Astrocyte (in vitro differentiated cells and primary cell): ENCODE measurements around the gene TMTC1. TPM values are rescaled to one million over a fixed set of nuclear protein-coding genes. Genes with fewer than 3 reads are reported as not detected.

Experiments
- DNase-seq: peaks from one replicate; pipeline ENCODE4 v3.0.0-alpha.2; 2010; ENCODE audit warnings: low read depth
- FAIRE-seq: peaks from 2 replicates; lab custom pipeline; 2011; peaks lifted over from hg19 to GRCh38; lab: Jason Lieb, UNC
- H2AFZ ChIP-seq: 2 replicates; pipeline ENCODE4 v1.6.0; 2012; ENCODE audit warnings: low read depth, low read length, inconsistent platforms
- H3K27ac ChIP-seq: 2 replicates; pipeline ENCODE4 v1.5.1; 2011; ENCODE audit warnings: low read depth, low read length, inconsistent platforms
- H3K27me3 ChIP-seq: 2 replicates; pipeline ENCODE4 v1.6.0; 2011; ENCODE audit warnings: low read length, inconsistent platforms; ENCODE audit not compliant: insufficient read depth
- H3K36me3 ChIP-seq: 2 replicates; pipeline ENCODE4 v1.5.1; 2011; ENCODE audit warnings: low read length, inconsistent platforms; ENCODE audit not compliant: insufficient read depth
- H3K4me1 ChIP-seq: 2 replicates; pipeline ENCODE4 v1.5.1; 2011; ENCODE audit warnings: low read length, inconsistent platforms; ENCODE audit not compliant: insufficient read depth
- H3K4me2 ChIP-seq: 2 replicates; pipeline ENCODE4 v1.6.0; 2012; ENCODE audit warnings: low read length, inconsistent platforms
- H3K4me3 ChIP-seq: 2 replicates; pipeline ENCODE4 v1.5.1; 2011; ENCODE audit warnings: low read depth, mild to moderate bottlenecking, low read length, inconsistent platforms; ENCODE audit not compliant: insufficient read depth
- H3K79me2 ChIP-seq: 2 replicates; pipeline ENCODE4 v1.6.0; 2012; ENCODE audit warnings: mild to moderate bottlenecking, low read length, inconsistent platforms; ENCODE audit not compliant: insufficient read depth
- H3K9ac ChIP-seq: 2 replicates; pipeline ENCODE4 v1.6.0; 2012; ENCODE audit warnings: mild to moderate bottlenecking, low read length, inconsistent platforms
- H3K9me3 ChIP-seq: 2 replicates; pipeline ENCODE4 v1.5.1; 2012; ENCODE audit warnings: low read depth, mild to moderate bottlenecking, low read length, inconsistent platforms; ENCODE audit not compliant: insufficient read depth
- H4K20me1 ChIP-seq: 2 replicates; pipeline ENCODE4 v1.6.0; 2012; ENCODE audit warnings: low read length, inconsistent platforms; ENCODE audit not compliant: insufficient read depth
- H3K27ac Mint-ChIP-seq: one replicate; pipeline ENCODE4 v1.8.0; 2021; ENCODE audit warnings: mild to moderate bottlenecking, mixed read lengths; ENCODE audit not compliant: unreplicated experiment
- H3K27me3 Mint-ChIP-seq: one replicate; pipeline ENCODE4 v1.8.0; 2021; ENCODE audit warnings: low read depth, mixed read lengths; ENCODE audit not compliant: unreplicated experiment
- H3K36me3 Mint-ChIP-seq: one replicate; pipeline ENCODE4 v1.8.0; 2021; ENCODE audit warnings: low read depth, mixed read lengths; ENCODE audit not compliant: unreplicated experiment
- H3K4me1 Mint-ChIP-seq: one replicate; pipeline ENCODE4 v1.8.0; 2021; ENCODE audit warnings: low read depth, mixed read lengths; ENCODE audit not compliant: unreplicated experiment
- H3K4me3 Mint-ChIP-seq: one replicate; pipeline ENCODE4 v1.8.0; 2021; ENCODE audit warnings: mild to moderate bottlenecking, moderate library complexity, mixed read lengths; ENCODE audit not compliant: unreplicated experiment
- H3K9me3 Mint-ChIP-seq: one replicate; pipeline ENCODE4 v1.8.0; 2021; ENCODE audit warnings: mild to moderate bottlenecking, mixed read lengths; ENCODE audit not compliant: unreplicated experiment
- EZH2 ChIP-seq: IDR thresholded peaks from 2 replicates; pipeline ENCODE4 v1.6.1; 2012; ENCODE audit warnings: mild to moderate bottlenecking, low read length, inconsistent platforms; ENCODE audit not compliant: insufficient read depth
- total RNA-seq: library from RNA; stranded (reverse); gene quantifications from 2 replicates; pipeline ENCODE4 v1.2.1, GENCODE V29; 2021
- TF ChIP-seq, protein P1 (sequence below): IDR thresholded peaks from 2 replicates; pipeline ENCODE4 v1.5.1; 2011; ENCODE audit warnings: low read depth, mild to moderate bottlenecking, inconsistent platforms, low read length, moderate library complexity; ENCODE audit not compliant: insufficient read depth

The TMTC1 gene
- total RNA-seq, 1 donor from 2014 or later = 4.7 TPM

DNA sequence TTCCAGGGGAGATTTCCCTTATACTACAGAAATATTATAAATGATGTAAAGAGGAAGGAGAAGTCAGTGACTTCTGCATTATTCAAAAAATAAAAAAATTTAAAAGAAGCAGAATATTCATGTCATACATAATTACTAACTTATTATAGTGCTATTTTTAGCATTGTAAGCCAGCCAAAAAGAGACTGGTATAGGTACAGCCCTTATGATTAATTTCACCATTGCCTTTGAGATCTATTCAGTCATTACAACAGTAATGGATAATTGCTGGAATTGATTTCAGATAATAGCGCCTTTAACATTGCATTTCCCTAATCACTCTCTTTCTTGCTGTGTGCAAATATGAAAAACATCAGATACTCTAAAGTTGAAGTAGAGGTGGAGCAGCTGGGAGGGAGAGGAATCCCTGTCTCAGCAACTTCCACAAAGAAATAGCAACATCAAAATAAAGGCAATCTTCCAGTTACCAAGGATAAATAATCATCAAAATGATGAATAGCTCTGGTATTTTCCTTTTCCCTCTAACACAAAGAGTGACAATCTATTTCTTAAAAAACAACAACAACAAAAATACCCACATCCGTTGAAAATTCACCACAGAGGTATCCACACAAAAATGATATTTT lies 214.5 kb downstream of the TMTC1 start:
- no peak overlapping the region for H3K4me3 ChIP-seq
- FAIRE-seq = no peak
- H3K27me3 ChIP-seq = no peaks in the 10 kb centered on the region
- H3K27ac ChIP-seq = no peak overlapping the region
- Mint-ChIP-seq H3K36me3 (peaks cover 2% of the 10 kb centered on the region), H3K4me1 (peaks cover 9% of the 10 kb centered on the region), H3K27me3 (no peaks in the 10 kb centered on the region), H3K4me3 (no peak overlapping the region), H3K9me3 (no peaks in the 10 kb centered on the region), H3K27ac (no peak overlapping the region)
- no peak overlapping the region for H3K9ac ChIP-seq
- TF ChIP-seq, protein P1, sequence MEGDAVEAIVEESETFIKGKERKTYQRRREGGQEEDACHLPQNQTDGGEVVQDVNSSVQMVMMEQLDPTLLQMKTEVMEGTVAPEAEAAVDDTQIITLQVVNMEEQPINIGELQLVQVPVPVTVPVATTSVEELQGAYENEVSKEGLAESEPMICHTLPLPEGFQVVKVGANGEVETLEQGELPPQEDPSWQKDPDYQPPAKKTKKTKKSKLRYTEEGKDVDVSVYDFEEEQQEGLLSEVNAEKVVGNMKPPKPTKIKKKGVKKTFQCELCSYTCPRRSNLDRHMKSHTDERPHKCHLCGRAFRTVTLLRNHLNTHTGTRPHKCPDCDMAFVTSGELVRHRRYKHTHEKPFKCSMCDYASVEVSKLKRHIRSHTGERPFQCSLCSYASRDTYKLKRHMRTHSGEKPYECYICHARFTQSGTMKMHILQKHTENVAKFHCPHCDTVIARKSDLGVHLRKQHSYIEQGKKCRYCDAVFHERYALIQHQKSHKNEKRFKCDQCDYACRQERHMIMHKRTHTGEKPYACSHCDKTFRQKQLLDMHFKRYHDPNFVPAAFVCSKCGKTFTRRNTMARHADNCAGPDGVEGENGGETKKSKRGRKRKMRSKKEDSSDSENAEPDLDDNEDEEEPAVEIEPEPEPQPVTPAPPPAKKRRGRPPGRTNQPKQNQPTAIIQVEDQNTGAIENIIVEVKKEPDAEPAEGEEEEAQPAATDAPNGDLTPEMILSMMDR = no peak
- no peak for TF ChIP-seq EZH2
- no peak overlapping the region for H2AFZ ChIP-seq
- H3K79me2 ChIP-seq = no peaks in the 10 kb centered on the region
- DNase-seq = no peak
- no peaks in the 10 kb centered on the region for H3K36me3 ChIP-seq
- no peaks in the 10 kb centered on the region for H4K20me1 ChIP-seq
- H3K4me1 ChIP-seq = peaks cover 7% of the 10 kb centered on the region
- H3K4me2 ChIP-seq = no peak overlapping the region
- no peaks in the 10 kb centered on the region for H3K9me3 ChIP-seq

DNA sequence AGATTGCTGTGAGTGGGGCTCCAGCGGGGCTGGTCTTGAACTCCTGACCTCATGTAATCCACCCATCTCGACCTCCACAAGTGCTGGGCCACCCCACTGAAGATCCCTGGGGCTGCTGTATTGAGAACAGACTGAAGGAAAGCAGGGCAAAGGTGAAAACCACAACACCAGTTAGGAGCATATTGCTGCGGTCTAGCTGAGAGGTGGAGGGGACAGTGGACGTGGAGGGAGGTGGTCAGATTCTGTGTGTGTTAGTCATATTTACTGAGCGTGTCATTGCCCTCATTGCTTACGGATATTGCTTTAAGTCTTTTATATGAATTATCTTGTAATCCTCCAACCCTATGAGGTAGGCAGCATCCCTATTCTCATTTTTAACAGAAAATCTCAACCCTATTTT lies 217.3 kb downstream of the TMTC1 start:
- Histone ChIP-seq H3K9ac (no peak overlapping the region), H3K79me2 (no peaks in the 10 kb centered on the region), H2AFZ (no peak overlapping the region), H3K4me2 (no peak overlapping the region), H3K4me1 (peaks cover 7% of the 10 kb centered on the region), H3K27me3 (no peaks in the 10 kb centered on the region), H3K4me3 (no peak overlapping the region), H3K36me3 (no peaks in the 10 kb centered on the region), H3K9me3 (no peaks in the 10 kb centered on the region), H3K27ac (no peak overlapping the region), H4K20me1 (no peaks in the 10 kb centered on the region)
- H3K27me3 Mint-ChIP-seq = no peaks in the 10 kb centered on the region
- H3K9me3 Mint-ChIP-seq = no peaks in the 10 kb centered on the region
- FAIRE-seq (no peak), DNase-seq (peak; percentile 83)
- no peak overlapping the region for H3K27ac Mint-ChIP-seq
- peaks cover 17% of the 10 kb centered on the region for H3K4me1 Mint-ChIP-seq
- H3K36me3 Mint-ChIP-seq = peaks cover 2% of the 10 kb centered on the region
- H3K4me3 Mint-ChIP-seq = no peak overlapping the region
- no peak for TF ChIP-seq EZH2
- TF ChIP-seq, protein P1 = no peak

DNA sequence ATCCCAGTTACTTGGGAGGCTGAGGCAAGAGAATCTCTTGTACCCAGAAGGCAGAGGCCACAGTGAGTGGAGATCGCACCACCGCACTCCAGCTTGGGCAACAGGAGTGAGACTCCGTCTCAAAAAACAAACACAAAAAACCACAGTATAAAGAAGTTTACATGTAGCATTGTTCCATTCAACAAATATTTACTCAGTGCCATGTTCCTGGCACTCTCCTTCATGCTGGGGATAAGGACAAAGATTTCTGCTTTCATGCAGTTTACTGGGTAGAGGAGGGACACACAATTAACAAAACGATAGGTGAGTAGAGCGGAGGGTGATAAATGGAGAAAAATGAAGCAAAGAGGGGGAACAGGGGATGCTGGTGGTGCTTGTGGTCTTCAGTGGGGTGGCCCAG lies 218.0 kb downstream of the TMTC1 start:
- H3K9me3 ChIP-seq = no peaks in the 10 kb centered on the region
- no peak for TF ChIP-seq EZH2
- TF ChIP-seq, protein P1 = no peak

More for the DNA sequence above, 218.0 kb downstream of the TMTC1 start:
- H3K9ac ChIP-seq = no peak overlapping the region
- Mint-ChIP-seq H3K9me3 (no peaks in the 10 kb centered on the region), H3K27ac (no peak overlapping the region), H3K27me3 (no peaks in the 10 kb centered on the region), H3K36me3 (peaks cover 2% of the 10 kb centered on the region), H3K4me3 (no peak overlapping the region), H3K4me1 (peaks cover 17% of the 10 kb centered on the region)
- no peak for FAIRE-seq
- no peak overlapping the region for H3K27ac ChIP-seq
- no peak for DNase-seq
- no peaks in the 10 kb centered on the region for H3K36me3 ChIP-seq
- no peaks in the 10 kb centered on the region for H3K79me2 ChIP-seq
- no peak overlapping the region for H2AFZ ChIP-seq
- H3K27me3 ChIP-seq = no peaks in the 10 kb centered on the region
- no peaks in the 10 kb centered on the region for H4K20me1 ChIP-seq
- peaks cover 7% of the 10 kb centered on the region for H3K4me1 ChIP-seq
- no peak overlapping the region for H3K4me2 ChIP-seq
- H3K4me3 ChIP-seq = no peak overlapping the region
